Thyroid gland (tissue), 4 donors: ENCODE results near the gene TPK1.

Experiments
- POLR2A ChIP-seq, 2 donors: fragments of 450-650 bp; IDR thresholded peaks; one replicate each; pipeline ENCODE4 v1.6.1; 2017; ENCODE audit warnings: antibody characterized with exemption in 2 of 2, mild to moderate bottlenecking in 2 of 2, moderate library complexity in 1 of 2
- TF ChIP-seq, protein P1 (sequence below), 6 experiments: fragments of 200-600 bp in 3 of 6; fragments of 450-650 bp in 3 of 6; sonication (generic) in 3 of 6; IDR thresholded peaks; one replicate each; pipeline ENCODE4 v1.5.1; 2016 to 2019; ENCODE audit warnings: antibody characterized with exemption in 6 of 6, mild to moderate bottlenecking in 2 of 6, inconsistent platforms in 1 of 6, moderate library complexity in 1 of 6

DNA sequence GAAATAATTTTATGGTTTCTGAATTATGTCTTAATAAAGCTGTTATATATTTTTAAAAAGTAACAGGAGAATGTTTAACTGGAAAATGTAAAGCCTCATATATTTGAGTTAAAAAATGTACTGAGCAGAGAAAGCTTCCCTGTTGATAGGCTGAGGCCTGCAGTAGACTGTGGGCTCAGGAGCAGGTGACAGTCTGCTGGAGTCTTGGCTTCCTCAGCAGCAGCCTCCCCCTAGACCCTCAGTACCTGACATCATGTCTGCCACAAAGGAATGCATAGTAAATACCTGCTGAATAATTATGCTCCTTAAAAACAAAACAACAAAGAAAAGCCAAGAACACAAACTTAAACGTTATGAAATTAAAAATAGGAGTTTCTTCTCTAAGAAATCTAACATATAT lies 358.5 kb downstream of the TPK1 start:
- TF ChIP-seq, protein P1, sequence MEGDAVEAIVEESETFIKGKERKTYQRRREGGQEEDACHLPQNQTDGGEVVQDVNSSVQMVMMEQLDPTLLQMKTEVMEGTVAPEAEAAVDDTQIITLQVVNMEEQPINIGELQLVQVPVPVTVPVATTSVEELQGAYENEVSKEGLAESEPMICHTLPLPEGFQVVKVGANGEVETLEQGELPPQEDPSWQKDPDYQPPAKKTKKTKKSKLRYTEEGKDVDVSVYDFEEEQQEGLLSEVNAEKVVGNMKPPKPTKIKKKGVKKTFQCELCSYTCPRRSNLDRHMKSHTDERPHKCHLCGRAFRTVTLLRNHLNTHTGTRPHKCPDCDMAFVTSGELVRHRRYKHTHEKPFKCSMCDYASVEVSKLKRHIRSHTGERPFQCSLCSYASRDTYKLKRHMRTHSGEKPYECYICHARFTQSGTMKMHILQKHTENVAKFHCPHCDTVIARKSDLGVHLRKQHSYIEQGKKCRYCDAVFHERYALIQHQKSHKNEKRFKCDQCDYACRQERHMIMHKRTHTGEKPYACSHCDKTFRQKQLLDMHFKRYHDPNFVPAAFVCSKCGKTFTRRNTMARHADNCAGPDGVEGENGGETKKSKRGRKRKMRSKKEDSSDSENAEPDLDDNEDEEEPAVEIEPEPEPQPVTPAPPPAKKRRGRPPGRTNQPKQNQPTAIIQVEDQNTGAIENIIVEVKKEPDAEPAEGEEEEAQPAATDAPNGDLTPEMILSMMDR (IDR thresholded peaks at IDR 0.05) = no peak
- TF ChIP-seq POLR2A (IDR thresholded peaks at IDR 0.05) = no peak
